ENCODE measurements around the gene ANKRD44.

ANKRD44 gene

DNA sequence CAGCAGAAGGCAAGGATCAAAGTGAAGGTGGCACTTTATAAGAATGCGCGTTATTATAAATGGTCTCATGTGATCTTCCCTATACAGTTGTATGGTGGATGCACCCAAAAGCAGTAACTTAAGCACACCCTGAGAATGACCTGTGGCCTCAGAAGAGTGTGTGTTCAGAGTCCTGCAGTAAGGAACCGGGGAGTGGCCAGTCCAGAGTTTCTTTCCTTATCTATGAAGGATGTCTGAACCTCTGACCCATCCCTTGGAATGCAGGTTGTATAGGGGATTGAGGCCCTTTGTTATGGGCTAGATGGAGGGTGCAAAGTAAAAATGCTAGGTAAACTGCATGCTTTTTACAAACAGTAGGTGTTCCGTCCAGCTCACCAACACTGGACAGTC, 43.6 kb upstream of the ANKRD44 start:
- TF ChIP-seq, protein P1, sequence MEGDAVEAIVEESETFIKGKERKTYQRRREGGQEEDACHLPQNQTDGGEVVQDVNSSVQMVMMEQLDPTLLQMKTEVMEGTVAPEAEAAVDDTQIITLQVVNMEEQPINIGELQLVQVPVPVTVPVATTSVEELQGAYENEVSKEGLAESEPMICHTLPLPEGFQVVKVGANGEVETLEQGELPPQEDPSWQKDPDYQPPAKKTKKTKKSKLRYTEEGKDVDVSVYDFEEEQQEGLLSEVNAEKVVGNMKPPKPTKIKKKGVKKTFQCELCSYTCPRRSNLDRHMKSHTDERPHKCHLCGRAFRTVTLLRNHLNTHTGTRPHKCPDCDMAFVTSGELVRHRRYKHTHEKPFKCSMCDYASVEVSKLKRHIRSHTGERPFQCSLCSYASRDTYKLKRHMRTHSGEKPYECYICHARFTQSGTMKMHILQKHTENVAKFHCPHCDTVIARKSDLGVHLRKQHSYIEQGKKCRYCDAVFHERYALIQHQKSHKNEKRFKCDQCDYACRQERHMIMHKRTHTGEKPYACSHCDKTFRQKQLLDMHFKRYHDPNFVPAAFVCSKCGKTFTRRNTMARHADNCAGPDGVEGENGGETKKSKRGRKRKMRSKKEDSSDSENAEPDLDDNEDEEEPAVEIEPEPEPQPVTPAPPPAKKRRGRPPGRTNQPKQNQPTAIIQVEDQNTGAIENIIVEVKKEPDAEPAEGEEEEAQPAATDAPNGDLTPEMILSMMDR (IDR thresholded peaks at IDR 0.05; ENCODE audit: poor library complexity, severe bottlenecking) = no peak
- no peaks in the 10 kb centered on the region for H3K27me3 ChIP-seq (ENCODE audit: insufficient read depth, poor library complexity, severe bottlenecking)
- DNase-seq (ENCODE audit: low spot score) = no peak
- no peak overlapping the region for H3K27ac ChIP-seq (ENCODE audit: poor library complexity, severe bottlenecking)
- no peaks in the 10 kb centered on the region for H3K36me3 ChIP-seq (ENCODE audit: low read depth)
- H3K9me3 ChIP-seq (ENCODE audit: severe bottlenecking) = no peaks in the 10 kb centered on the region
- H3K4me1 ChIP-seq (ENCODE audit: insufficient read depth, poor library complexity, severe bottlenecking) = no peaks in the 10 kb centered on the region
- no peak overlapping the region for H3K4me3 ChIP-seq (ENCODE audit: severe bottlenecking)
- no peak for ATAC-seq (ENCODE audit: low read depth)

DNA sequence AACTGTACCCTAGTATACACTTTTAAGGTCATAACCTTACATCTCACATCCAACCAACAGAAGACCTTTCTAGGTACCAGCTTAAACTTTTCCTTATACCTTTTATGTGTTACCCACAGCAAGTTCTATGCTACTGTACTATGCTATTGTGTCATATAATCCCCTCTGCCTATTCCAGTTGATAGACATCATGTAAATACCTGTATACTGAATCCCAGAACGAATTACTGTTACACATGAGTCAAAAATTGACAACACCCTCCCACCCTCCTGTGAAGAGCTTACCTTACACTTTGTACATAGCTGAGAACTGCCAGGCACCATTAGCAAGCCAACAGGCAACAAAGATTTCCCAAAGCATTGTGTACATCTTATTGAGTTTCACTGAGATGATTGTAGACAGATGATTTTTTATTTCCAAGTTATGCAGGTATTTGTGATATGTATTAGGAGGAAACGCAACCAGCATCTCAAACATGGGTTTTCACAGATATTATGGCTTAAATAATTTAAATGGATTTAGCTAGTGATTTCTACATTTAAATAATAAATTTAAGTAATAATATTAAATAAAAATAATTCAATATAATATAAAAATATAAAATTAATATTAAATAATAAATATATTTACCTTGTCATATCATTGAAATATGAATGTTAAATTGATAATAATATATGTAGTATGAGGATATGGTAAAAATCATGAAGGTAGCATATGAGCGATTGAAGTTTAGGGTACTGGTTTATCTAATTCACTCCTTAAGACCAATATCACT, 43.0 kb upstream of the ANKRD44 start:
- Histone ChIP-seq H3K27me3 (ENCODE audit: insufficient read depth, poor library complexity, severe bottlenecking) (no peaks in the 10 kb centered on the region), H3K4me1 (ENCODE audit: insufficient read depth, poor library complexity, severe bottlenecking) (no peaks in the 10 kb centered on the region), H3K27ac (ENCODE audit: poor library complexity, severe bottlenecking) (no peak overlapping the region), H3K36me3 (ENCODE audit: low read depth) (no peaks in the 10 kb centered on the region), H3K9me3 (ENCODE audit: severe bottlenecking) (no peaks in the 10 kb centered on the region), H3K4me3 (ENCODE audit: severe bottlenecking) (no peak overlapping the region)
- DNase-seq (ENCODE audit: low spot score) (no peak), ATAC-seq (ENCODE audit: low read depth) (no peak)
- TF ChIP-seq, protein P1 (IDR thresholded peaks at IDR 0.05; ENCODE audit: poor library complexity, severe bottlenecking) = no peak

DNA sequence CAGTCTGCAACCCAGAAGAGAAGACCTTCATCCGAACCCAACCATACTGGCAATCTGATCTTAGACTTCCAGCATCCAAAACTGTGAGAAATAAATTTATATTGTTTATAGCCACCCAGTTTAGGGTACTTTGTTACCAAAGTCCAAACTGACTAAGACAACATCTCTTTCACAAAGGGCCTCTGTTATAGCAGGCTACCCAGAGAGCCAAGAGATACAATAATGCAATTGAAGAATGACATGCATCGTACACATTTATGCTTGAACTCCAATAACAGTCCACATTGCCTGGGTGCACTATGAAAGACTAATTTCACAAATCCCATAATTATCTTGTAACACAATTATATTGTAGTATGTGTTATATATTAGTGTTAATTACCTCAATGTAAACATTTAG, 39.1 kb upstream of the ANKRD44 start:
- Histone ChIP-seq H3K27me3 (ENCODE audit: insufficient read depth, poor library complexity, severe bottlenecking) (no peaks in the 10 kb centered on the region), H3K4me3 (ENCODE audit: severe bottlenecking) (no peak overlapping the region), H3K9me3 (ENCODE audit: severe bottlenecking) (no peaks in the 10 kb centered on the region), H3K36me3 (ENCODE audit: low read depth) (no peaks in the 10 kb centered on the region), H3K4me1 (ENCODE audit: insufficient read depth, poor library complexity, severe bottlenecking) (no peaks in the 10 kb centered on the region), H3K27ac (ENCODE audit: poor library complexity, severe bottlenecking) (no peak overlapping the region)
- TF ChIP-seq, protein P1 (IDR thresholded peaks at IDR 0.05; ENCODE audit: poor library complexity, severe bottlenecking) = no peak
- no peak for ATAC-seq (ENCODE audit: low read depth)
- no peak for DNase-seq (ENCODE audit: low spot score)

DNA sequence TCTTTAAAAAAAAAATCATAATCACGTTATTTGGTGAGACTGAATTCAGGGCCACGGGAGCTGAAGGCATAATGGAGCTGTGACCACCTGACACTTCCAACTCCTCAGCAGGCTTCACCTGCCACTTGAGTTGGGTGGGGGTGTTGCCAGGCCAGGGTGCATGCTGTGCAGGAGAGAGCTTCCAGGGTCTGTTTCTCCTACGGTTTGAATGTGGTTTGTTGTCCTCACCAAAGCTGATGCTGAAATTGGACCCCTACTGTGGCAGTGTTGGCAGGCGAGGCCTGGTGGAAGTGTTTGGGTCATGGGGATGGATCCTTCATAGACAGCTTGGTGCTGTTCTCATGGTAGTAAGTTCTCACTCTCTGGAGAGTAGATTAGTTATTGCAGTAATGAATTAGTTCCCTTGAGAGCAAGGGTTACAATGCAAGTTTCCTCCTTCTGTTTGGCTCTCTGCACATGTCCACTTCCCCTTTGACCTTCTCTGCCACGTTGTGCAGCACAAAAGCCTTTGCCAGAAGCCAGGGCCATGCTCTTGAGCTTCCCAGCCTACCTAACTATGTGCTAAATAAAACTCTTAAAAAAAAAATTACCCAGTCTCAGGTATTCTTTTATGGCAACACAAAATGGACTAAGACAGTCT, 38.3 kb upstream of the ANKRD44 start:
- no peak overlapping the region for H3K27ac ChIP-seq (ENCODE audit: poor library complexity, severe bottlenecking)
- DNase-seq (ENCODE audit: low spot score) (no peak), ATAC-seq (ENCODE audit: low read depth) (no peak)
- H3K4me1 ChIP-seq (ENCODE audit: insufficient read depth, poor library complexity, severe bottlenecking) = no peaks in the 10 kb centered on the region
- no peaks in the 10 kb centered on the region for H3K27me3 ChIP-seq (ENCODE audit: insufficient read depth, poor library complexity, severe bottlenecking)
- no peaks in the 10 kb centered on the region for H3K36me3 ChIP-seq (ENCODE audit: low read depth)
- no peak overlapping the region for H3K4me3 ChIP-seq (ENCODE audit: severe bottlenecking)
- no peaks in the 10 kb centered on the region for H3K9me3 ChIP-seq (ENCODE audit: severe bottlenecking)
- TF ChIP-seq, protein P1 (IDR thresholded peaks at IDR 0.05; ENCODE audit: poor library complexity, severe bottlenecking) = no peak
